ENCODE data around the gene PPBP. TPM values are rescaled to one million over a fixed set of nuclear protein-coding genes. Genes with fewer than 3 reads are reported as not detected.

The PPBP gene
- total RNA-seq, 6 experiments from 2014 or later, result not detected

DNA sequence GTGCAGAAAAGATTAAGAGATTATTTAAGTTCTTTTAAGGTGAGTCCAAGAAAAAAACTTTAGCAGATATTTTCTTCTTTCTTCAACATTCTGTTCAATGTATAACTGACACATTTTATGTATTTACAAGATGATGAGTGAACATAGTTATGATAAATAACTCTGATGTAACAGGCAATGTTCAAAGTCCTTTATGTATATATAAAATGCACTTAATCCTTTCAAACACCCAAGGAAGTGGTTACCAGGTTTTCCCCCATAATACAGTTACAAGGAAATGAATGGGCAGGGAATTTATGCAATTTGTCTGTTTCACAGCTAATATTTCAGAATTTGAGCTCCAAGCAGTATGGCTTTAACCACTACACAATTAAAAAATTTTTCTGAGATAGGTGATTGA, 42.3 kb upstream of the PPBP start:
- 0 out of 2 replicates have a peak, but pooled peaks cover 5% of the 10 kb centered on the region for H3K36me3 Mint-ChIP-seq (ENCODE audit: low read depth)
- no peaks in the 10 kb centered on the region for H3K9me3 Mint-ChIP-seq
- H3K27me3 Mint-ChIP-seq (ENCODE audit: insufficient read depth), result no peaks in the 10 kb centered on the region
- no peak for DNase-seq
- H3K27ac Mint-ChIP-seq, result no peak overlapping the region
- peaks cover 29% of the 10 kb centered on the region for H3K4me1 Mint-ChIP-seq (ENCODE audit: low read depth)
- H3K4me3 Mint-ChIP-seq, result no peak overlapping the region
- TF ChIP-seq, protein P1, sequence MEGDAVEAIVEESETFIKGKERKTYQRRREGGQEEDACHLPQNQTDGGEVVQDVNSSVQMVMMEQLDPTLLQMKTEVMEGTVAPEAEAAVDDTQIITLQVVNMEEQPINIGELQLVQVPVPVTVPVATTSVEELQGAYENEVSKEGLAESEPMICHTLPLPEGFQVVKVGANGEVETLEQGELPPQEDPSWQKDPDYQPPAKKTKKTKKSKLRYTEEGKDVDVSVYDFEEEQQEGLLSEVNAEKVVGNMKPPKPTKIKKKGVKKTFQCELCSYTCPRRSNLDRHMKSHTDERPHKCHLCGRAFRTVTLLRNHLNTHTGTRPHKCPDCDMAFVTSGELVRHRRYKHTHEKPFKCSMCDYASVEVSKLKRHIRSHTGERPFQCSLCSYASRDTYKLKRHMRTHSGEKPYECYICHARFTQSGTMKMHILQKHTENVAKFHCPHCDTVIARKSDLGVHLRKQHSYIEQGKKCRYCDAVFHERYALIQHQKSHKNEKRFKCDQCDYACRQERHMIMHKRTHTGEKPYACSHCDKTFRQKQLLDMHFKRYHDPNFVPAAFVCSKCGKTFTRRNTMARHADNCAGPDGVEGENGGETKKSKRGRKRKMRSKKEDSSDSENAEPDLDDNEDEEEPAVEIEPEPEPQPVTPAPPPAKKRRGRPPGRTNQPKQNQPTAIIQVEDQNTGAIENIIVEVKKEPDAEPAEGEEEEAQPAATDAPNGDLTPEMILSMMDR (IDR thresholded peaks at IDR 0.05), result no peak

DNA sequence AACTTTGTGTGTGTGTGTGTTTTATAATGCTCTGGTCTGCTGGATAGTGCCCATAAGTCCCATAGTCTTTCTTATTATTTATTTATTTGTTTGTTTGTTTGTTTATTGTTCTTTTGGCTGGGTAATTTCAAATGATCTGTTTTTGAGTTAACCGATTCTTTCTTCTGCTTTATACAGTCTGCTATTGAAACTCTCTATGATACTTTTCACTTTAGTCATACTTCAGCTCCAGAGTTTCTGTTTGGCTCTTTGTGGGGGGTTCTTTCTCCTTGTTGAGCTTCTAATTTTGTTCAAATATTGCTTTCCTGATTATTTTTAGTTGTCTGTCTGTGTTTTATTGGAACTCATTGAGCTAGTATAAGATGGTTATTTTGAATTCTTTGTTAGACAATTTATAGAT, 40.5 kb upstream of the PPBP start:
- H3K36me3 Mint-ChIP-seq (ENCODE audit: low read depth), result 0 out of 2 replicates have a peak, but pooled peaks cover 5% of the 10 kb centered on the region
- no peaks in the 10 kb centered on the region for H3K27me3 Mint-ChIP-seq (ENCODE audit: insufficient read depth)
- H3K4me1 Mint-ChIP-seq (ENCODE audit: low read depth), result peaks cover 20% of the 10 kb centered on the region
- no peaks in the 10 kb centered on the region for H3K9me3 Mint-ChIP-seq
- no peak overlapping the region for H3K4me3 Mint-ChIP-seq
- DNase-seq, result no peak
- no peak overlapping the region for H3K27ac Mint-ChIP-seq
- TF ChIP-seq, protein P1 (IDR thresholded peaks at IDR 0.05), result no peak

DNA sequence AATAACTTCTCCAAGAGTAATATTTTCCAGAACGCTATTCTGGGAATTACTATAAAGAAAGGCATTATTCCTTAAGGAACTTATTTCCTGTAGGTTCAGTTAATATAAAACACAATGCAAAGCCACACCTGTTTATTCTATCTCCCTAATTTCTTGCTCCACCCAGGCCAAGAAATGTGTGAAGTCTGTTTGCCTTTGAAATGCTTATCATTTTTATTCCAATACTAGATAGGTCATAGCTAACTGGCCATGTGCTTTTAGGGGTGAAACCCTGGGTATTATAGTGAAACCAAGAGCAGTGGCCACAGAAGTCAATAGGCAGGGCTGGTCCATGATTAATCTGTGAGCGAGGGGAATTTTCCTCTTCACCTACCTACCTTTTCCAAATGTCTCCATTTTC, 35.7 kb upstream of the PPBP start:
- Mint-ChIP-seq H3K27ac (no peak overlapping the region), H3K36me3 (ENCODE audit: low read depth) (0 out of 2 replicates have a peak, but pooled peaks cover 5% of the 10 kb centered on the region), H3K4me3 (no peak overlapping the region), H3K9me3 (no peaks in the 10 kb centered on the region), H3K27me3 (ENCODE audit: insufficient read depth) (peaks cover 2% of the 10 kb centered on the region), H3K4me1 (ENCODE audit: low read depth) (no peaks in the 10 kb centered on the region)
- DNase-seq, result no peak
- TF ChIP-seq, protein P1 (IDR thresholded peaks at IDR 0.05), result no peak

DNA sequence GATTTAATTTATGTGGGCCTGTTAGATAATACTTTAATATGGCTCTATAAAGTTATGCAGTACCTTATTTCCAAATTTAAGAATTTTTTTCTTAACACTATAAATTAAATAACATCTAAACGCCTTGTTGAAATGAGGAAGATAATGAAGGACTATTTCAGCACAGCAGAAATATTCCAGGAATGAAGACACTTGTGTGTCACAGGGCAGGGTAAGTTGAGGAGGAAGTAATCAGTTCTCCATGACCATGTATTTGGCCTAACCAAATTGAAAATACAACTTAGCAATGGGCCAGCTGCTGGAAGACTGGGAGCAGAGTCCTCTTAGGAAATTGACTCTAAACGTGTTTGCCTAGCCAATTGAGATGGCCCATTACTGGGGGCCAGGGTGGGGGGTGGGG, 33.6 kb upstream of the PPBP start:
- DNase-seq, result no peak
- TF ChIP-seq, protein P1 (IDR thresholded peaks at IDR 0.05), result no peak
- H3K4me3 Mint-ChIP-seq, result no peak overlapping the region
- 0 out of 2 replicates have a peak, but pooled peaks cover 5% of the 10 kb centered on the region for H3K36me3 Mint-ChIP-seq (ENCODE audit: low read depth)
- H3K27me3 Mint-ChIP-seq (ENCODE audit: insufficient read depth), result peaks cover 3% of the 10 kb centered on the region
- H3K4me1 Mint-ChIP-seq (ENCODE audit: low read depth), result no peaks in the 10 kb centered on the region
- no peak overlapping the region for H3K27ac Mint-ChIP-seq
- H3K9me3 Mint-ChIP-seq, result no peaks in the 10 kb centered on the region

DNA sequence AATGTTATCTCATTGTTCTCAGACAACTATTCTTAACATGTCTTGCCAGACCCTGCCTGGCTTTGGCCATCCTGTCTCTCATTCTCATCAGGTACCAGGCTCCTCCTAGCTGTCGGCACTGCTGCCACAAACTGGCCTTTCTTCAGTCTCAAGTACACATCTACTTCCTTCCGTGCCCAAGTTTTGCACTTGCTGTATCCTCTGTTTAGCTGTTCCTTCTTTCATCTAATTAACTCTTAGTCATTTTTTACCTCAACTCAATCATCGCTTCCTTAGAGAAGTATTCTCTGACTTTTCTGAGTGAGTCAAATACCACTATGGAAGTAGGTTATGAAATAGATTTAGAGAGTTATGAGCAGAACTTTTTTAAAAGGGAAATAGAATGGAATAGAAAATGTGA, 30.8 kb upstream of the PPBP start:
- DNase-seq, result no peak
- Mint-ChIP-seq H3K27ac (no peak overlapping the region), H3K27me3 (ENCODE audit: insufficient read depth) (peaks cover 5% of the 10 kb centered on the region), H3K9me3 (no peaks in the 10 kb centered on the region), H3K4me1 (ENCODE audit: low read depth) (no peaks in the 10 kb centered on the region), H3K36me3 (ENCODE audit: low read depth) (no peaks in the 10 kb centered on the region), H3K4me3 (no peak overlapping the region)
- TF ChIP-seq, protein P1 (IDR thresholded peaks at IDR 0.05), result no peak

DNA sequence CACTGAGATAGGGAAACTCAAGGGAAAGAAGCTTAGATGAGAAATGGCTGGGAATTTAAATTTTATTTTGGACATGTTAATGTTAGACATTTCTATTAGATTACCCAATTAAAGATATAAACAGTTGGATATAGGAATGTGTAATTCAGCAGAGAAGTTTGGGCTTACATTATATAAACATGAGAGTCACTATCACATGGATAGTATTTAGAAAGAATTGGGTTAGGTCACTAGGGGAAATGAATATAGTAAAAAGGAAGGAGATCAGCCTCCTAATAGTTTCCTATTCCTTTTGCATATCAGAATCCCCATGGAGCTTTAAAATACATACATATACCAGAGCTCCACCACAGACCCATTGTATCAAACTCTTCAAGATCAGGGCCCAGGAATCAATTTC, 30.1 kb upstream of the PPBP start:
- TF ChIP-seq, protein P1 (IDR thresholded peaks at IDR 0.05), result no peak
- Mint-ChIP-seq H3K27me3 (ENCODE audit: insufficient read depth) (peaks cover 7% of the 10 kb centered on the region), H3K36me3 (ENCODE audit: low read depth) (no peaks in the 10 kb centered on the region), H3K4me1 (ENCODE audit: low read depth) (no peaks in the 10 kb centered on the region), H3K9me3 (no peaks in the 10 kb centered on the region), H3K4me3 (no peak overlapping the region), H3K27ac (no peak overlapping the region)
- DNase-seq, result no peak
